Endothelial cell of umbilical vein (primary cell): Measurements from ENCODE around the gene CAPS. TPM values are rescaled to one million over a fixed set of nuclear protein-coding genes. Genes with fewer than 3 reads are reported as not detected.

Experiments
- BruUV-seq: library from RNA; stranded (reverse); fragments of 400-500 nt; replicated peaks from 2 replicates; lab custom pipeline; 2021; lab: Mats Ljungman, UMichigan
- CTCF ChIA-PET: fragments of 300-600, 350-600 bp; sonication (Branson Sonifier 250); formaldehyde crosslinking; loops from one replicate; lab custom pipeline; 2021; ENCODE audit warnings: antibody characterized with exemption, inconsistent platforms; lab: Charles Lee
- POLR2A ChIA-PET: fragments of 300-600, 350-600 bp; sonication (Branson Sonifier 250); formaldehyde crosslinking; loops from one replicate; lab custom pipeline; 2021; ENCODE audit warnings: antibody characterized with exemption, inconsistent platforms; lab: Charles Lee
- DNase-seq: peaks from one replicate; pipeline ENCODE4 v3.0.0-alpha.2; 2011; ENCODE audit warnings: low read depth, low spot score
- FAIRE-seq: peaks from 2 replicates; lab custom pipeline; 2011; peaks lifted over from hg19 to GRCh38; lab: Jason Lieb, UNC
- H2AFZ ChIP-seq: 2 replicates; pipeline ENCODE4 v1.6.0; 2012; ENCODE audit warnings: low read depth, low read length, control low read depth, inconsistent platforms
- H3K27ac ChIP-seq: 2 replicates; pipeline ENCODE4 v1.5.1; 2011; ENCODE audit warnings: low read depth, mild to moderate bottlenecking, control low read depth, low read length, moderate library complexity; ENCODE audit not compliant: insufficient read depth
- H3K27me3 ChIP-seq, 2 experiments: 2 replicates each; pipeline versions ENCODE4 v1.6.0 to v1.6.1; 2011; ENCODE audit warnings: low read length in 2 of 2, mixed read lengths in 1 of 2; ENCODE audit not compliant: control insufficient read depth in 2 of 2, insufficient read depth in 2 of 2
- H3K36me3 ChIP-seq, 2 experiments: 2 replicates in 1 of 2; 3 replicates in 1 of 2; pipeline ENCODE4 v1.5.1; 2011; ENCODE audit warnings: low read length in 2 of 2, mild to moderate bottlenecking in 1 of 2, moderate library complexity in 1 of 2; ENCODE audit not compliant: control insufficient read depth in 2 of 2, insufficient read depth in 2 of 2; ENCODE audit errors: extremely low read depth in 1 of 2
- H3K4me1 ChIP-seq: 3 replicates; pipeline ENCODE4 v1.5.1; 2011; ENCODE audit warnings: mild to moderate bottlenecking, low read length; ENCODE audit not compliant: control insufficient read depth, insufficient read depth; ENCODE audit errors: extremely low read depth
- H3K4me2 ChIP-seq: 2 replicates; pipeline ENCODE4 v1.6.1; 2011; ENCODE audit warnings: low read length, control low read depth, mixed read lengths; ENCODE audit not compliant: insufficient read depth
- H3K4me3 ChIP-seq, 3 experiments: fragments of 200-600 bp in 1 of 3; sonication (generic), shearing (Covaris generic) in 1 of 3; replicated peaks in 1 of 3; 2 replicates each; pipeline ENCODE4 v1.5.1; 2011 to 2016; ENCODE audit warnings: control low read depth in 3 of 3, low read length in 3 of 3, mild to moderate bottlenecking in 2 of 3, inconsistent platforms in 1 of 3, low read depth in 1 of 3, moderate library complexity in 1 of 3; ENCODE audit not compliant: insufficient read depth in 1 of 3
- H3K79me2 ChIP-seq: 2 replicates; pipeline ENCODE4 v1.6.0; 2012; ENCODE audit warnings: low read length, inconsistent platforms; ENCODE audit not compliant: control insufficient read depth, insufficient read depth
- H3K9ac ChIP-seq: replicated peaks from 2 replicates; pipeline ENCODE3; 2011; ENCODE audit warnings: low read length, control low read depth; ENCODE audit not compliant: insufficient read depth; ENCODE audit errors: extremely low read depth
- H3K9me1 ChIP-seq: replicated peaks from 3 replicates; pipeline ENCODE4 v1.6.0; 2011; ENCODE audit warnings: mild to moderate bottlenecking, low read length; ENCODE audit not compliant: control insufficient read depth, insufficient read depth; ENCODE audit errors: extremely low read depth
- H3K9me3 ChIP-seq: replicated peaks from 2 replicates; pipeline ENCODE4 v1.5.1; 2012; ENCODE audit warnings: low read length, inconsistent platforms; ENCODE audit not compliant: control insufficient read depth, insufficient read depth
- H4K20me1 ChIP-seq: replicated peaks from 2 replicates; pipeline ENCODE3; 2011; ENCODE audit warnings: mild to moderate bottlenecking, low read length; ENCODE audit not compliant: control insufficient read depth, insufficient read depth; ENCODE audit errors: extremely low read depth
- CTCF ChIP-seq, 2 donors: IDR thresholded peaks; 1 replicate in 1 of 2; 2 replicates in 1 of 2; pipeline ENCODE4 v1.5.1; 2011; ENCODE audit warnings: low read length in 2 of 2, mild to moderate bottlenecking in 2 of 2, moderate library complexity in 2 of 2, control low read depth in 1 of 2, inconsistent platforms in 1 of 2, low read depth in 1 of 2; ENCODE audit not compliant: insufficient read depth in 1 of 2; ENCODE audit errors: extremely low read depth in 1 of 2
- EZH2 ChIP-seq: IDR thresholded peaks from 2 replicates; pipeline ENCODE4 v1.6.1; 2012; ENCODE audit warnings: borderline replicate concordance, low read depth, mild to moderate bottlenecking, moderate library complexity, low read length, inconsistent platforms; ENCODE audit not compliant: severe bottlenecking
- FOS ChIP-seq: IDR thresholded peaks from 2 replicates; pipeline ENCODE4 v1.6.1; 2011; ENCODE audit warnings: mild to moderate bottlenecking, low read length, moderate library complexity, borderline replicate concordance; ENCODE audit not compliant: insufficient read depth
- GATA2 ChIP-seq: IDR thresholded peaks from 2 replicates; pipeline ENCODE4 v1.7.0; 2011; ENCODE audit warnings: low read depth, mild to moderate bottlenecking, moderate library complexity, mixed read lengths, low read length; ENCODE audit not compliant: insufficient read length, insufficient read depth
- JUN ChIP-seq: IDR thresholded peaks from 2 replicates; pipeline ENCODE4 v1.6.1; 2011; ENCODE audit warnings: borderline replicate concordance, low read depth; ENCODE audit not compliant: insufficient read length, insufficient read depth
- MYC ChIP-seq: IDR thresholded peaks from one replicate; pipeline ENCODE4 v1.6.1; 2011; ENCODE audit warnings: mild to moderate bottlenecking, low read depth, low read length
- POLR2A ChIP-seq: IDR thresholded peaks from 2 replicates; pipeline ENCODE4 v1.6.1; 2012; ENCODE audit warnings: low read depth, mild to moderate bottlenecking, control low read depth, low read length
- POLR2AphosphoS5 ChIP-seq: IDR thresholded peaks from 2 replicates; pipeline ENCODE4 v1.6.1; 2012; ENCODE audit warnings: low read depth, mild to moderate bottlenecking, control low read depth, low read length, moderate library complexity; ENCODE audit not compliant: insufficient read depth
- dilution Hi-C: fragments of 300-500 bp; cut with MboI; formaldehyde crosslinking; loops from one replicate; pipeline ENCODE4 v1.15.0; 2019; ENCODE audit warnings: low sequenced_read_pairs; ENCODE audit not compliant: extremely low pct_ligation_motif_present
- intact Hi-C: fragments of 100-400 bp; cut with micrococcal nuclease; formaldehyde crosslinking; loops from one replicate; pipeline ENCODE4 v1.10.0; 2022
- polyA plus RNA-seq, 4 experiments: library from polyadenylated mRNA; depleted of rRNA in 3 of 4; stranded (reverse) in 3 of 4; unstranded in 1 of 4; fragments of >200 nt; gene quantifications; 2 replicates each; pipeline versions ENCODE4 v1.2.1 to v1.2.3, GENCODE V29; 2011 to 2012; ENCODE audit warnings: missing spikeins in 1 of 4
- total RNA-seq: library from RNA; stranded (reverse); gene quantifications from 2 replicates; pipeline ENCODE4 v1.2.3, GENCODE V29; 2021

The CAPS gene
- total and polyA plus RNA-seq, 2 donors (not counting 3 experiments of a cell fraction or from before 2014, with no cell fraction given): 6.9 to 8.9 TPM

GRCh38 chr19:5880604-5881078 lies 33.4 kb upstream of the CAPS start:
- TF ChIP-seq FOS: no peak
- no peak for TF ChIP-seq CTCF (IDR thresholded peaks at IDR 0.05; ENCODE audit: extremely low read depth in 1 of 2, insufficient read depth in 1 of 2, low read depth in 1 of 2, low read length in 2 of 2)
- no peak for TF ChIP-seq POLR2A
- no peak for TF ChIP-seq POLR2AphosphoS5
- TF ChIP-seq JUN: no peak
- TF ChIP-seq GATA2: no peak
- TF ChIP-seq EZH2: no peak
- no peak for TF ChIP-seq MYC
- no peaks in the 10 kb centered on the region for H3K9me1 ChIP-seq
- dilution Hi-C loops: no loop called here
- no peak for DNase-seq
- no peak for FAIRE-seq
- CTCF ChIA-PET: interaction anchor here (1.1 kb wide), 1 partner anchor 77 kb away, joined by 3 read pairs; no protein-coding TSS in a partner anchor
- H3K36me3 ChIP-seq: no peaks in the 10 kb centered on the region
- POLR2A ChIA-PET: no interaction called here
- H3K4me1 ChIP-seq: no peaks in the 10 kb centered on the region
- H4K20me1 ChIP-seq: no peaks in the 10 kb centered on the region
- H3K27ac ChIP-seq: no peak overlapping the region
- no peak overlapping the region for H3K4me3 ChIP-seq
- no peak overlapping the region for H3K9ac ChIP-seq
- H3K9me3 ChIP-seq: no peaks in the 10 kb centered on the region
- no peak overlapping the region for H3K4me2 ChIP-seq
- no peaks in the 10 kb centered on the region for H3K79me2 ChIP-seq
- H2AFZ ChIP-seq: no peak overlapping the region
- no TSS peak for BruUV-seq
- H3K27me3 ChIP-seq: peaks cover 0 to 3% of the 10 kb centered on the region in 2 experiments
- intact Hi-C loops: no loop called here
